Stomach smooth muscle (tissue), 2 donors: ENCODE measurements around the gene SPRYD3.
A peak's percentile ranks its signal among the peaks of the same experiment; 100 is the strongest.

Source experiments
- H3K27ac ChIP-seq: one replicate; pipeline ENCODE4 v1.7.0; 2013; ENCODE audit warnings: mild to moderate bottlenecking, low read length, inconsistent platforms
- H3K27me3 ChIP-seq, 2 donors: one replicate each; pipeline ENCODE4 v1.7.0; 2013; ENCODE audit warnings: low read length in 2 of 2; ENCODE audit not compliant: insufficient read depth in 2 of 2, control insufficient read depth in 1 of 2
- H3K36me3 ChIP-seq, 2 donors: one replicate each; pipeline ENCODE4 v1.7.0; 2013; ENCODE audit warnings: low read length in 2 of 2; ENCODE audit not compliant: control insufficient read depth in 2 of 2, insufficient read depth in 2 of 2
- H3K4me1 ChIP-seq: one replicate; pipeline ENCODE4 v1.7.0; 2013; ENCODE audit warnings: low read length; ENCODE audit not compliant: control insufficient read depth, insufficient read depth
- H3K4me3 ChIP-seq, 2 donors: one replicate each; pipeline ENCODE4 v1.7.0; 2013; ENCODE audit warnings: low read length in 2 of 2
- H3K9ac ChIP-seq, 2 donors: one replicate each; pipeline ENCODE4 v1.7.0; 2013; ENCODE audit warnings: low read length in 2 of 2, mild to moderate bottlenecking in 1 of 2
- H3K9me3 ChIP-seq, 2 donors: one replicate each; pipeline ENCODE4 v1.7.0; 2013; ENCODE audit warnings: low read length in 2 of 2; ENCODE audit not compliant: control insufficient read depth in 2 of 2
- donor health status: healthy.
- donor health status: Pancreatic carcinoma.

Gene SPRYD3

GRCh38 chr12:53065975-53066931, 12.9 kb downstream of the SPRYD3 start:
- no peaks in the 10 kb centered on the region for H3K9me3 ChIP-seq
- H3K27ac ChIP-seq = peak overlapping the region; percentile 60
- peaks cover 68% of the 10 kb centered on the region for H3K4me1 ChIP-seq
- no peaks in the 10 kb centered on the region for H3K27me3 ChIP-seq
- H3K4me3 ChIP-seq = peak overlapping the region in 1 of 2 donors; percentile 29
- peaks cover 30 to 55% of the 10 kb centered on the region in 2 donors for H3K36me3 ChIP-seq
- H3K9ac ChIP-seq = peak overlapping the region; percentile 51 to 60

- Histone ChIP-seq H3K9me3 (no peaks in the 10 kb centered on the region), H3K36me3 (peaks cover 30 to 48% of the 10 kb centered on the region in 2 donors), H3K4me3 (no peak overlapping the region), H3K27ac (peak overlapping the region; percentile 49), H3K27me3 (no peaks in the 10 kb centered on the region), H3K9ac (peak overlapping the region in 1 of 2 donors; percentile 21), H3K4me1 (peaks cover 68% of the 10 kb centered on the region)
Measured at GRCh38 chr12:53065470-53065869, 13.7 kb downstream of the SPRYD3 start.

GRCh38 chr12:53064613-53065436, 14.4 kb downstream of the SPRYD3 start:
- Histone ChIP-seq H3K36me3 (peaks cover 30 to 51% of the 10 kb centered on the region in 2 donors), H3K4me1 (peaks cover 70% of the 10 kb centered on the region), H3K9me3 (no peaks in the 10 kb centered on the region), H3K9ac (no peak overlapping the region), H3K27ac (peak overlapping the region; percentile 49), H3K4me3 (no peak overlapping the region), H3K27me3 (no peaks in the 10 kb centered on the region)

- Histone ChIP-seq H3K27ac (peak overlapping the region; percentile 24), H3K9me3 (no peaks in the 10 kb centered on the region), H3K9ac (no peak overlapping the region), H3K4me3 (no peak overlapping the region), H3K4me1 (peaks cover 66% of the 10 kb centered on the region), H3K36me3 (peaks cover 30 to 50% of the 10 kb centered on the region in 2 donors), H3K27me3 (no peaks in the 10 kb centered on the region)
Measured at GRCh38 chr12:53063708-53064612, 15.2 kb downstream of the SPRYD3 start.

- Histone ChIP-seq H3K27me3 (no peaks in the 10 kb centered on the region), H3K9ac (no peak overlapping the region), H3K4me1 (peaks cover 64% of the 10 kb centered on the region), H3K27ac (peak overlapping the region; percentile 37), H3K9me3 (no peaks in the 10 kb centered on the region), H3K36me3 (peaks cover 30 to 53% of the 10 kb centered on the region in 2 donors), H3K4me3 (no peak overlapping the region)
Measured at GRCh38 chr12:53062977-53063707, 16.0 kb downstream of the SPRYD3 start.

- Histone ChIP-seq H3K9ac (no peak overlapping the region), H3K9me3 (no peaks in the 10 kb centered on the region), H3K27me3 (no peaks in the 10 kb centered on the region), H3K4me1 (peaks cover 66% of the 10 kb centered on the region), H3K36me3 (peaks cover 22 to 54% of the 10 kb centered on the region in 2 donors), H3K4me3 (peak overlapping the region in 1 of 2 donors; percentile 15), H3K27ac (peak overlapping the region; percentile 37)
Measured at GRCh38 chr12:53062011-53062961, 16.9 kb downstream of the SPRYD3 start.

- no peaks in the 10 kb centered on the region for H3K9me3 ChIP-seq
- no peaks in the 10 kb centered on the region for H3K27me3 ChIP-seq
- peak overlapping the region in 1 of 2 donors; percentile 15 for H3K4me3 ChIP-seq
- peaks cover 65% of the 10 kb centered on the region for H3K4me1 ChIP-seq
- H3K36me3 ChIP-seq = peaks cover 21 to 61% of the 10 kb centered on the region in 2 donors
- H3K9ac ChIP-seq = no peak overlapping the region
- peak overlapping the region; percentile 41 for H3K27ac ChIP-seq
Measured at GRCh38 chr12:53061404-53062010, 17.7 kb downstream of the SPRYD3 start.

GRCh38 chr12:53060721-53061276, 18.4 kb downstream of the SPRYD3 start:
- Histone ChIP-seq H3K4me3 (no peak overlapping the region), H3K9me3 (no peaks in the 10 kb centered on the region), H3K36me3 (peaks cover 20 to 63% of the 10 kb centered on the region in 2 donors), H3K9ac (peak overlapping the region in 1 of 2 donors; percentile 21), H3K4me1 (peaks cover 58% of the 10 kb centered on the region), H3K27ac (peak overlapping the region; percentile 41), H3K27me3 (no peaks in the 10 kb centered on the region)
